Measurements from ENCODE around the gene RNF38.

The RNF38 gene

DNA sequence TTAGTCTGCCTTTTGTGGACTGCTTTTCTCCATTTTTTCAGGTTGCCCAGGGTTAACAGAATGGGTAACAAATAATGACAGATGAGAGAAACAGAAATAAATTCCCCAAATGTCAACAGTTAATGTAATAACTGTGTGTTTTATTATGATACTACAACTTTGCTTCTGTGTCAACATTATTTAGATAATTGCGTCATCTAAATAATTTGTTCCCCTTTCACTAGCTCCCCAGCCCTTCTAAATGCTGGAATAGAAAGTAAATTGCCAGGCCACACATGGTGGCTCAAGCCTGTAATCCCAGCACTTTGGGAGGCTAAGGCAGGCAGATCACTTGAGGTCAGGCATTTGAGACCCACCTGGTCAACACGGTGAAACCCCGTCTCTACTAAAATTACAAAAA is 53.5 kb downstream of the RNF38 start:
- TF ChIP-seq TCF12 (IDR thresholded peaks at IDR 0.05; ENCODE audit: low read depth) = no peak
- TF ChIP-seq TEAD4 (IDR thresholded peaks at IDR 0.05) = no peak
- TF ChIP-seq, protein P1, sequence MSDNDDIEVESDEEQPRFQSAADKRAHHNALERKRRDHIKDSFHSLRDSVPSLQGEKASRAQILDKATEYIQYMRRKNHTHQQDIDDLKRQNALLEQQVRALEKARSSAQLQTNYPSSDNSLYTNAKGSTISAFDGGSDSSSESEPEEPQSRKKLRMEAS (IDR thresholded peaks at IDR 0.05) = no peak
- TF ChIP-seq TAF1 (IDR thresholded peaks at IDR 0.05; ENCODE audit: low read depth) = no peak
- TF ChIP-seq, protein P2, sequence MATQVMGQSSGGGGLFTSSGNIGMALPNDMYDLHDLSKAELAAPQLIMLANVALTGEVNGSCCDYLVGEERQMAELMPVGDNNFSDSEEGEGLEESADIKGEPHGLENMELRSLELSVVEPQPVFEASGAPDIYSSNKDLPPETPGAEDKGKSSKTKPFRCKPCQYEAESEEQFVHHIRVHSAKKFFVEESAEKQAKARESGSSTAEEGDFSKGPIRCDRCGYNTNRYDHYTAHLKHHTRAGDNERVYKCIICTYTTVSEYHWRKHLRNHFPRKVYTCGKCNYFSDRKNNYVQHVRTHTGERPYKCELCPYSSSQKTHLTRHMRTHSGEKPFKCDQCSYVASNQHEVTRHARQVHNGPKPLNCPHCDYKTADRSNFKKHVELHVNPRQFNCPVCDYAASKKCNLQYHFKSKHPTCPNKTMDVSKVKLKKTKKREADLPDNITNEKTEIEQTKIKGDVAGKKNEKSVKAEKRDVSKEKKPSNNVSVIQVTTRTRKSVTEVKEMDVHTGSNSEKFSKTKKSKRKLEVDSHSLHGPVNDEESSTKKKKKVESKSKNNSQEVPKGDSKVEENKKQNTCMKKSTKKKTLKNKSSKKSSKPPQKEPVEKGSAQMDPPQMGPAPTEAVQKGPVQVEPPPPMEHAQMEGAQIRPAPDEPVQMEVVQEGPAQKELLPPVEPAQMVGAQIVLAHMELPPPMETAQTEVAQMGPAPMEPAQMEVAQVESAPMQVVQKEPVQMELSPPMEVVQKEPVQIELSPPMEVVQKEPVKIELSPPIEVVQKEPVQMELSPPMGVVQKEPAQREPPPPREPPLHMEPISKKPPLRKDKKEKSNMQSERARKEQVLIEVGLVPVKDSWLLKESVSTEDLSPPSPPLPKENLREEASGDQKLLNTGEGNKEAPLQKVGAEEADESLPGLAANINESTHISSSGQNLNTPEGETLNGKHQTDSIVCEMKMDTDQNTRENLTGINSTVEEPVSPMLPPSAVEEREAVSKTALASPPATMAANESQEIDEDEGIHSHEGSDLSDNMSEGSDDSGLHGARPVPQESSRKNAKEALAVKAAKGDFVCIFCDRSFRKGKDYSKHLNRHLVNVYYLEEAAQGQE (IDR thresholded peaks at IDR 0.05; ENCODE audit: low read depth) = no peak
- TF ChIP-seq EP300 (IDR thresholded peaks at IDR 0.05; ENCODE audit: borderline replicate concordance) = no peak
- no peak for TF ChIP-seq ZBTB7A (IDR thresholded peaks at IDR 0.05; ENCODE audit: low read depth)
- no peak for TF ChIP-seq CREB1 (IDR thresholded peaks at IDR 0.05; ENCODE audit: low read depth)
- TF ChIP-seq FOXM1 (IDR thresholded peaks at IDR 0.05; ENCODE audit: borderline replicate concordance, low read depth) = no peak
- TF ChIP-seq NFIC (IDR thresholded peaks at IDR 0.05) = no peak
- TF ChIP-seq, protein P3, sequence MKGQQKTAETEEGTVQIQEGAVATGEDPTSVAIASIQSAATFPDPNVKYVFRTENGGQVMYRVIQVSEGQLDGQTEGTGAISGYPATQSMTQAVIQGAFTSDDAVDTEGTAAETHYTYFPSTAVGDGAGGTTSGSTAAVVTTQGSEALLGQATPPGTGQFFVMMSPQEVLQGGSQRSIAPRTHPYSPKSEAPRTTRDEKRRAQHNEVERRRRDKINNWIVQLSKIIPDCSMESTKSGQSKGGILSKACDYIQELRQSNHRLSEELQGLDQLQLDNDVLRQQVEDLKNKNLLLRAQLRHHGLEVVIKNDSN (IDR thresholded peaks at IDR 0.05) = no peak
- TF ChIP-seq YY1 (IDR thresholded peaks at IDR 0.05; ENCODE audit: low read depth) = no peak
- TF ChIP-seq CEBPB (IDR thresholded peaks at IDR 0.05) = no peak
- no peak for TF ChIP-seq EGR1 (IDR thresholded peaks at IDR 0.05)
- no peak for TF ChIP-seq RAD21 (IDR thresholded peaks at IDR 0.05; ENCODE audit: low read depth)

DNA sequence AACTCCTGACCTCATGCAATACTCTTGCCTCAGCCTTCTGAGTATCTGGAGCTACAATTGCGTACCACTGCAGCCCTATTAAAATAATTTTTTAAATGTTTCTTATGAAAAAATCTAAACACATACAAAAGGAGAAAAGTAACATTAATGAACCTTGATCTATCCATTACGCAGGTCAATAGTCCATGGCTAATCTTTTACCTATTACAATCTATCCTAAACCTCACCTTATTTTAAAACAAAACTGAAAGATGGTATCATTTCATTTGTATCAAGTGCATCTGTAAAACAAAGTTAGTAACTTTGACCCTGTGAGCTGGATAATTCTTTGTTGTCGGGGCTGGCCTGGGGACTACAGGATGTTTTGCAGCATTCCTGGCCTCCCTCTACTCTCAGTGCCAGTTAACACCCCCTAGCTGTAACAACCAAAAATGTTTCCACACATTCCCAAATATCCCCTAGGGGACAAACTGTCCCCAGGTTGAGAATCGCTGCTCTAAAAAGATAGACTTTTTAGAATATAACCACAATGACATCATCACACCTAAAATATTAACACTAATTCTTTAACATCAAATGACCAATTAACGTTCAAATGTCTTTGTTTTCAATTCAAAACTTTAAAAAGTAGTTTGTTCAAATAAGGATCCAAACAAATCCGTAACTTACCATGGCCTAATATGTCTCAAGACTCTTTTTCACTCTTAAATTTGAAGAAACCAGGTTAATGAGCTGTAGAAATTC is 54.8 kb downstream of the RNF38 start:
- TF ChIP-seq, protein P1 (IDR thresholded peaks at IDR 0.05) = no peak
- TF ChIP-seq TCF12 (IDR thresholded peaks at IDR 0.05; ENCODE audit: low read depth) (no peak), NFIC (IDR thresholded peaks at IDR 0.05) (no peak), CEBPB (IDR thresholded peaks at IDR 0.05) (no peak), CREB1 (IDR thresholded peaks at IDR 0.05; ENCODE audit: low read depth) (no peak), ZBTB7A (IDR thresholded peaks at IDR 0.05; ENCODE audit: low read depth) (no peak), EGR1 (IDR thresholded peaks at IDR 0.05) (no peak), YY1 (IDR thresholded peaks at IDR 0.05; ENCODE audit: low read depth) (no peak), TEAD4 (IDR thresholded peaks at IDR 0.05) (no peak), FOXM1 (IDR thresholded peaks at IDR 0.05; ENCODE audit: borderline replicate concordance, low read depth) (no peak)
- TF ChIP-seq, protein P2 (IDR thresholded peaks at IDR 0.05; ENCODE audit: low read depth) = no peak
- TF ChIP-seq, protein P3 (IDR thresholded peaks at IDR 0.05) = no peak

DNA sequence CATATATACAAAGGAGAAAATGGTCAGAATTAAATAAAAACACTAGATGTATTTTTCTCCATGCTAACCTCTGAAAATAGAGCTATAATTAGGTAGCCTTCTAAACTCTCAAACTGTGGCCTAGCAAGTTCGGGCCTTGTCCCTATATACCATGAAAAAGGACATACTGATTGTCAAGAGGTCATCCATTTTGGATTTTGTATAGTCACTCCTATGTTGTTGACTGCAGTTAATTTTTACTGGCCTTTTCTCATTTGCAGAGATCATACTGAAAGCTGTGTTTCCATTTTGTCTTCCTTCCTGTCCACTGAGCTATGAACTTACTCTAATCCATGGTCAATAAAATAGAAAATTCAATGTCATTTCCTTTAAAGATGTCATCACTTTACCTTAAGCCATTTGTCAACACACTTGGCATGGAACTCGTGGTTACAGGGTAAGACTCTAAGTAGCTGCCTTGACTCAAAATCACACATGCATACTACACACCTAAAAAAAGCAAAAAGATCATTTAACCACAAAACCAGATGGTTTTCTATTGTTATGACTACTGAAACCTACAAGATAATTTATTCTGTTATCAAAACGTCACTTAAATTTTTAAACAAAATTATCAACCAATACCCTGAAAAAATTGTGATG is 58.0 kb downstream of the RNF38 start:
- TF ChIP-seq RAD21 (IDR thresholded peaks at IDR 0.05; ENCODE audit: low read depth) (no peak), TCF12 (IDR thresholded peaks at IDR 0.05; ENCODE audit: low read depth) (no peak)
- TF ChIP-seq, protein P3 (IDR thresholded peaks at IDR 0.05) = no peak

DNA sequence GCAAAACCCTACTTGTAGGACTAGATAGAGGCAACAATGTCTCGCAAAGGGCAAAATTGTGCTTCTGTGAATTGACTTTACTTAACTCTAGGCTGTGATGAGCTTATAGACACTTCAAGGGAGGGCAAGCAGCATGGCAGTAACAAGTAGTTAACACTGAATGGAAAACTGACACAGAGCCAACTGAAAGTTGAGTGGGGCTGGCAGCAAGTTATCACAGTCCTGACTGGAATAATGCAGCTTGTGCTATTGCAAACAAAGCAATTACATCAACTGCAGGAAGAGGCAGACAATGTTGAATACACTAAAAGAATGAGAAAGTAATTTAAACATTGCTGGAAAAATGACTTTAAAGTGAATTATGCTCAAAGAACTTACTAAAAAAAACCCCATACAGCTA is 62.2 kb downstream of the RNF38 start:
- TF ChIP-seq TEAD4 (IDR thresholded peaks at IDR 0.05) = no peak
- TF ChIP-seq, protein P2 (IDR thresholded peaks at IDR 0.05; ENCODE audit: low read depth) = no peak
- TF ChIP-seq TCF12 (IDR thresholded peaks at IDR 0.05; ENCODE audit: low read depth) = no peak
- no peak for TF ChIP-seq NFIC (IDR thresholded peaks at IDR 0.05)
- no peak for TF ChIP-seq EGR1 (IDR thresholded peaks at IDR 0.05)
- TF ChIP-seq, protein P1 (IDR thresholded peaks at IDR 0.05) = no peak
- no peak for TF ChIP-seq YY1 (IDR thresholded peaks at IDR 0.05; ENCODE audit: low read depth)
- TF ChIP-seq FOXM1 (IDR thresholded peaks at IDR 0.05; ENCODE audit: borderline replicate concordance, low read depth) = no peak
- TF ChIP-seq CEBPB (IDR thresholded peaks at IDR 0.05) = no peak
- TF ChIP-seq EP300 (IDR thresholded peaks at IDR 0.05; ENCODE audit: borderline replicate concordance) = no peak
- TF ChIP-seq CREB1 (IDR thresholded peaks at IDR 0.05; ENCODE audit: low read depth) = no peak
- no peak for TF ChIP-seq ZBTB7A (IDR thresholded peaks at IDR 0.05; ENCODE audit: low read depth)
